Lung (tissue), 12 donors: Measurements from ENCODE around the gene MX1. TPM values are rescaled to one million over a fixed set of nuclear protein-coding genes. Genes with fewer than 3 reads are reported as not detected.
"Not testable (repeated sequence)": the region's sequence is repeated elsewhere in the genome, so short reads cannot be mapped to it uniquely, and the experiment has no call there.

Experiments used
- ATAC-seq: fragments of 200-7000 bp; cut with Tn5 transposase; one replicate; pipeline ENCODE4 v1.9.1; 2020; ENCODE audit warnings: moderate number of reproducible peaks; ENCODE audit not compliant: insufficient read depth, low FRiP score
- DNase-seq, 3 donors: peaks; one replicate each; pipeline ENCODE4 v3.0.0-alpha.2; 2013 to 2017
- H3K27ac ChIP-seq, 2 donors: one replicate each; pipeline ENCODE4 v1.5.1; 2013; ENCODE audit warnings: mild to moderate bottlenecking in 2 of 2, moderate library complexity in 2 of 2, control low read depth in 1 of 2, inconsistent platforms in 1 of 2, low read depth in 1 of 2, low read length in 1 of 2
- H3K27me3 ChIP-seq, 3 donors: one replicate each; pipeline ENCODE4 v1.5.1; 2013; ENCODE audit warnings: low read length in 2 of 3; ENCODE audit not compliant: control insufficient read depth in 3 of 3, insufficient read depth in 3 of 3
- H3K36me3 ChIP-seq, 4 donors: one replicate each; pipeline ENCODE4 v1.5.1; 2013; ENCODE audit warnings: low read length in 4 of 4, mild to moderate bottlenecking in 1 of 4, moderate library complexity in 1 of 4; ENCODE audit not compliant: control insufficient read depth in 4 of 4, insufficient read depth in 4 of 4
- H3K4me1 ChIP-seq, 5 donors: one replicate each; pipeline ENCODE4 v1.5.1; 2013; ENCODE audit warnings: low read length in 5 of 5, mild to moderate bottlenecking in 2 of 5, moderate library complexity in 1 of 5; ENCODE audit not compliant: control insufficient read depth in 5 of 5, insufficient read depth in 5 of 5
- H3K4me3 ChIP-seq: one replicate; pipeline ENCODE4 v1.5.1; 2013; ENCODE audit warnings: mild to moderate bottlenecking, control low read depth, moderate library complexity
- H3K9ac ChIP-seq, 2 donors: one replicate each; pipeline ENCODE4 v1.5.1; 2013; ENCODE audit warnings: low read length in 2 of 2, control low read depth in 1 of 2; ENCODE audit not compliant: insufficient read depth in 1 of 2
- H3K9me3 ChIP-seq, 4 donors: one replicate each; pipeline ENCODE4 v1.5.1; 2013; ENCODE audit warnings: low read length in 3 of 4, mild to moderate bottlenecking in 1 of 4, moderate library complexity in 1 of 4; ENCODE audit not compliant: control insufficient read depth in 4 of 4, insufficient read depth in 3 of 4
- CTCF ChIP-seq: IDR thresholded peaks from 2 replicates; pipeline ENCODE4 v1.5.1; 2012; ENCODE audit warnings: mild to moderate bottlenecking; ENCODE audit errors: control extremely low read depth, extremely low read depth
- WGBS, 2 donors: extraction: QIAGEN DNeasy Blood & Tissue Kit; methylation state at CpG; one replicate each; pipeline ENCODE4 v1.1.7; 2013; 5-methylcytosine and 5-hydroxymethylcytosine counted together
- polyA plus RNA-seq, 2 donors: library from polyadenylated mRNA; stranded (reverse); fragments of 200-250 nt; gene quantifications; one replicate each; pipeline ENCODE4 v1.2.1, GENCODE V29; 2013
- total RNA-seq, 2 donors: library from RNA; depleted of rRNA in 1 of 2; stranded (reverse); fragments of >200 nt in 1 of 2; gene quantifications; one replicate each; pipeline ENCODE4 v1.2.1, GENCODE V29; 2014 to 2021
- donor health status: control.
- donor health status: control.
- donor health status: Bipolar disorder and iron deficiency.
- donor health status: healthy.
- donor health status: DM: yes; HTN: yes; CAD: no.

Gene MX1
- total and polyA plus RNA-seq, 4 donors: 18.9 to 43.5 (median 31.3) TPM

- Histone ChIP-seq H3K9ac (no peak overlapping the region), H3K27me3 (no peaks in the 10 kb centered on the region), H3K9me3 (no peaks in the 10 kb centered on the region), H3K36me3 (no peaks in the 10 kb centered on the region), H3K27ac (peak overlapping the region in 1 of 2 donors; percentile 11), H3K4me3 (no peak overlapping the region), H3K4me1 (peaks cover 0 to 5% (median 3%) of the 10 kb centered on the region in 5 donors)
- WGBS, 2 donors: 86 to 91% methylated on average over 11 of the region's 11 CpGs
- TF ChIP-seq CTCF: no peak
- DNase-seq: peak in 2 of 3 donors; percentile 22 to 27
- ATAC-seq: no peak
Observed at GRCh38 chr21:41418956-41419680, 6.9 kb upstream of the MX1 start.

- Histone ChIP-seq H3K36me3 (no peaks in the 10 kb centered on the region), H3K4me3 (peak overlapping the region; percentile 66), H3K27me3 (no peaks in the 10 kb centered on the region), H3K4me1 (peaks cover 0 to 5% (median 3%) of the 10 kb centered on the region in 5 donors), H3K9ac (peak overlapping the region; percentile 72 to 91), H3K27ac (peak overlapping the region; percentile 61 to 97), H3K9me3 (no peaks in the 10 kb centered on the region)
- WGBS, 2 donors: 4 to 6% methylated on average over 53 to 54 of the region's 54 CpGs
- ATAC-seq (peak; percentile 86), DNase-seq (peak; percentile 92 to 96 (median 96))
- no peak for TF ChIP-seq CTCF
Observed at GRCh38 chr21:41419921-41420862, 5.8 kb upstream of the MX1 start.

GRCh38 chr21:41420998-41421397, 5.0 kb upstream of the MX1 start:
- WGBS, 2 donors: 18 to 20% methylated on average over 6 of the region's 8 CpGs
- not testable (repeated sequence) for DNase-seq, H3K4me3 ChIP-seq, H3K27me3 ChIP-seq, H3K36me3 ChIP-seq, H3K4me1 ChIP-seq, ATAC-seq, H3K9me3 ChIP-seq
- Histone ChIP-seq H3K27ac (peak overlapping the region in 1 of 2 donors; percentile 97), H3K9ac (peak overlapping the region in 1 of 2 donors; percentile 72)
